ENCODE data around the gene FOXJ1. TPM values are rescaled to one million over a fixed set of nuclear protein-coding genes. Genes with fewer than 3 reads are reported as not detected.

FOXJ1 gene
- total RNA-seq, 2 donors from 2014 or later: 0.46 to 0.56 TPM

DNA sequence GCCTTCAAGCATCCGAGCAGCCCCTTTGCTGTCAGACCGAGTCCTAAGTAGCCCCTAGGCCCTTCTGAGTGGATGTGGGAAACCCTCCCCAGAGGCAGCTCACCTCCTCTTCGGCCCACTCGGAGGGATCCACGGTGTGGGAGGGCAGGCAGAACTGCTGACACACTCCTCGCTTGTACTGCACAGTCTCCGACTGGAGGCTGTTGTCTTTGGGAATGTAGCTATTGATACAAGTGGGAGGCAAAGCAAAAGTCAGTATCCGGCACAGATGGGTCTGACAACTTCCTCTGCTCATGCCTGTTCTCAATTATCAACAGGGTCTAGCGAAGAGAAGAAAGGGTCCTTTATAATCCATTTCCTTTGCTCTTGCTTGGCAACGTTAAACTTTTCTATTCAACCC is 25.9 kb upstream of the FOXJ1 start:
- Mint-ChIP-seq H3K27ac (no peak overlapping the region), H3K36me3 (peaks cover 5 to 9% of the 10 kb centered on the region in 2 donors)

DNA sequence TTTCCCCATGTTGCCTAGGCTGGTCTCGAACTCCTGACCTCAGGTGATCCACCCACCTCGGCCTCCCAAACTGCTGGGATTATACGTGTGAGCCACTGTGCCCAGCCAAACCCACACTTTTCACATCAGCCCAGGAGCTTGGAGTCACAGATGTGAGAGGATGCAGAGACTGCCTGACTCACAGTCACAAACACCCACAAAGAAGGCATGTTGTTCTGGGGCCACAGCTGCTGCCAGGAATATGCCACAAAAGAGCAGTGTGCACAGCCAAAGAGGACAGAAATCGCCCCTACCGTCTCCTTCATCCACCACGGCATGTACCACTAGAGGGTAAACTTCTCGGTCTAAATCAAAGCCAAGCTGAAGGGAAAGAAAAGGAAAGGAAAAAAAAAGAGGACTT is 25.1 kb upstream of the FOXJ1 start:
- ATAC-seq: peak; percentile 84 to 86
- Mint-ChIP-seq H3K9me3 (no peaks in the 10 kb centered on the region), H3K27ac (peak overlapping the region; percentile 32 to 88), H3K36me3 (peaks cover 5 to 9% of the 10 kb centered on the region in 2 donors)
- no peak for DNase-seq (ENCODE audit: low spot score in 2 of 2)

More for the DNA sequence above, 25.9 kb upstream of the FOXJ1 start:
- DNase-seq (ENCODE audit: low spot score in 2 of 2) (no peak), ATAC-seq (no peak)
- no peaks in the 10 kb centered on the region for H3K9me3 Mint-ChIP-seq

DNA sequence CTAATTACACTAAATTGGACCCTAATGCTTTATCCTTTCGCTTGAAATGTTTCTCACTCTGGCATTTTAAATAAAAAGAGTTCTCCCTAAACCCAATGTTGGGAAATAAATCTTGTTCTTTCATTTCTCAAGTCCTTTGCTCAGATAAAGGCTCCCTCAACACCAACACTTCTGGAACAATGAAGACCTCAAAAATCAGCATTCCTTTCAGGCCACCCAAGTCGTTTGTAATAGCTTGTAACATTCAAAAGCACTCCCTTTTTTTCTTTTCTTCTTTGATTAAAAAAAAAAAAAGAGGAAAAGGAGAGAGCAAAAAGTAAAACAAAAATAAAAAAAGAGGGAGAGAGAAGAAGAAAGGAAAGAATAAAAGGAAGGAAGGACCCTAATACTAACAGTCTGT is 23.3 kb upstream of the FOXJ1 start:
- Mint-ChIP-seq H3K36me3 (peaks cover 5 to 9% of the 10 kb centered on the region in 2 donors), H3K27ac (no peak overlapping the region), H3K9me3 (no peaks in the 10 kb centered on the region)
- DNase-seq (ENCODE audit: low spot score in 2 of 2): no peak
- ATAC-seq: no peak

DNA sequence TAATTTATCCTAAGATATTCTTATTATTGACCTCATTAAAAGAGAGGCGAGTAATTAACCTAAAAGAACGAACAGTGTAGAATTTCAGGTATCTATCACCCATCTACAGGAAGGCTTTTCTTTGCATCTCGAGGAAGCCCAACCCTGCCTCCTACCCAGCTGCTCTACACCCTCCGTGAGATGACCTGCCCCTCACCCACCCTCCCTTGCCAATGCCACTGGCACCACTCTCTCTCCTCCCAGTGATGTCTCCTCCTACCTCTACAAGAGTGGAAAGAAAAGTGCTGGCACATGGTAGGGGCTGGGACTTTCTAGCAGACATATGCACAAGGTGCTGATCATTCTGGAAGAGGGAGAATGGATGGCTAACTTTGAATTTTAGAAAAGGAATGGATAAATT is 22.9 kb upstream of the FOXJ1 start:
- no peak for ATAC-seq
- Mint-ChIP-seq H3K9me3 (no peaks in the 10 kb centered on the region), H3K36me3 (peaks cover 5 to 9% of the 10 kb centered on the region in 2 donors), H3K27ac (no peak overlapping the region)
- no peak for DNase-seq (ENCODE audit: low spot score in 2 of 2)

DNA sequence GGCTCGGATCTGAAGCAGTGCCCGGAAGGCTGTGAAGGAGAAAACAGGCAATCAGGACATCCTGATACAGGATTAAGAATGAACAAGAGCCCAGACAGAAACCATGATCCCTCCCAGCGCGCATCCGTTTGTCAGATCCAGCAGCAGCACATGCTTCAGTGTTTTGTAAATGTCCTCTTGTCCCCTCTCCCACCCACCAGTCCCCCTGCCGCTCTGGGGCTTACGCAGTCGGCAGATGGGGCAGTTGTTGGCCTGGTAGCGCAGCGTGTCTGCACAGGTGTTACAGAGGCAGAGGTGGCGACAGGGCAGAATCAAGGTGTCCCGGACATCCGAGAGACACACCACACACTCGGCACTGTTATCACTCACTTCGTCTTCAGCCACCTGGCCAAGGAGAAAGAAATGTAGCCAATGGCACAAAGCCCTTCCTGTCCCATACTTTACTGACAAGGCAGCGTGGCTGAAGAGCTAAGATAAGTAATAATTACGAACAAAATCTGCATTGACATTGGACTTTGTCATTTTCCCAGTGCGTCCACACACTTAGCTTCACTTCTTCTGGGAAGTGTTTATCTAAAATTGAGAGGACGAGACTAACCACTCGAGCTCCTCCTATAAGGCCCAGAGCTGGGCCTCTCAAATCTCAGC is 20.7 kb upstream of the FOXJ1 start:
- DNase-seq (ENCODE audit: low spot score in 2 of 2): no peak

DNA sequence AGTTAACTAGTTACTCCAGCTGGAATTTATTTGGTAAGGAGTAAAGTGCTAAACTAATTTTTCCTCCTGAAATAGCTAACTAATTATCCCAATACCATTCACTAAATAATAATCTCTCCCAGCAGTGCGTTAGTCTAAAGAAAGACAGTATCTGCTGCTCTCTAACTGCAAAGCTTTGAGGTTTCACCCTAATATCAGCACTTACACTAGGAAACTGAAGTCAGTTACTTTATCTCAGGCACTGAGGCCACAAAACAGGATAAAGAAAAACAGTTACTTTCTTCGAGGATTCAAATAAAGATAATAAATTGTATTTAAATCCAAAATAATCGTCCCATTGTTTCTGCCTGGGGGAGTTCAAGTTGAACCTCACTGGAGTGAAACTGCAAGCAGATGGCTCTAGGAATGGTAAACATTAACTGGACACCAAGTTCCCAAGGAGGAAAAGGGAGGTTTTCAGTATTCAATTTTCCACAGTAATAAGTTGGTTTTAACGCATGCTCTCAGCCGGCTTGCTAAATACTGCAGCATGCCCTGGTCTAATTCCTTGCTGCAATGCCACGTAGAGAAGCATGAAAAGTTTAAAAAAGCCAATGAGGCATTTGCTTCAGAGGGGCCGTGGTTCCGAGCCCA is 20.0 kb upstream of the FOXJ1 start:
- Mint-ChIP-seq H3K27ac (no peak overlapping the region), H3K36me3 (peaks cover 0 to 18% of the 10 kb centered on the region in 2 donors), H3K9me3 (no peaks in the 10 kb centered on the region)
- ATAC-seq: no peak
- DNase-seq (ENCODE audit: low spot score in 2 of 2): no peak

More for the DNA sequence above, 20.7 kb upstream of the FOXJ1 start:
- no peak for ATAC-seq
- H3K36me3 Mint-ChIP-seq: peaks cover 0 to 18% of the 10 kb centered on the region in 2 donors
- no peaks in the 10 kb centered on the region for H3K9me3 Mint-ChIP-seq
- peak overlapping the region in 1 of 2 donors; percentile 12 for H3K27ac Mint-ChIP-seq

DNA sequence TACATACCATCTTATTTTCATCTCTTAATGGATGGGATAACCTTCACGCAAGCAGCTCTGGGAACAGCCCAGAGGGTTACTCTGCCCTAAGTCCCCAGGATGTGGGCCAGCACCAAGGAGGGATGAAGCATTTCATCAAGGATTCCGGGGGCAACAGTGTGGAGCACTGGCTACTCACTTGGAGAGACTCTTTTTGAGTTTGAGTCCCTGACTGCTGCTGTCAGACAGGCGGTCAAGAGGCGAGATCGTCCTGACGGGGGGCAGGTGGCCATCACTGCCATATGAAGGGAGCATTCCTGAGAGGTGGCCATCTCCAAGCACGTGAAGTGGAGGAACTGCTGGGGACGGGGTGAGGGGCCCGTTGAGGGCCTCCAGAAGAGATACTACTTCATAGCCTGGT is 18.1 kb upstream of the FOXJ1 start:
- Mint-ChIP-seq H3K36me3 (peaks cover 1 to 25% of the 10 kb centered on the region in 2 donors), H3K27ac (no peak overlapping the region), H3K9me3 (no peaks in the 10 kb centered on the region)
- ATAC-seq (no peak), DNase-seq (ENCODE audit: low spot score in 2 of 2) (no peak)

DNA sequence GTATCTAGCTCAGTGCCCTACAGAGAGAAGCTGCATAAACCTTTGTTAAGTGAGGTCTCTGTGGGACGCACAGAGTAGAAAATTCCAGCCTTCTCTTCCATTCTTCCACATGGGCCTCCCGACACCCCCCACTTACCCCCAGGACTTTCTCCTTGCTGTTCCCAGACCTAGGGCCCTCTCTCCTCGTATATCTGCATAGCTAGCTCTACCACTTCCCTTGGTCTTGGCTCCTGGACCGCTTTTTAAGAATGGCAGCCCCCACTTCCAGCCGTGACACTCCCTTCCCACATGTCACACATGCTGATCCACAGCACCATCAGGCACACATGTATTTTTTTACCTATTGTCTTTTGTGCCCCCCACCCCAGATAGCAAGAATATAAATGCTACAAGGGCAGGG is 16.7 kb upstream of the FOXJ1 start:
- Mint-ChIP-seq H3K9me3 (no peaks in the 10 kb centered on the region), H3K36me3 (peaks cover 6 to 26% of the 10 kb centered on the region in 2 donors), H3K27ac (peak overlapping the region in 1 of 2 donors; percentile 46)
- ATAC-seq: no peak
- no peak for DNase-seq (ENCODE audit: low spot score in 2 of 2)

DNA sequence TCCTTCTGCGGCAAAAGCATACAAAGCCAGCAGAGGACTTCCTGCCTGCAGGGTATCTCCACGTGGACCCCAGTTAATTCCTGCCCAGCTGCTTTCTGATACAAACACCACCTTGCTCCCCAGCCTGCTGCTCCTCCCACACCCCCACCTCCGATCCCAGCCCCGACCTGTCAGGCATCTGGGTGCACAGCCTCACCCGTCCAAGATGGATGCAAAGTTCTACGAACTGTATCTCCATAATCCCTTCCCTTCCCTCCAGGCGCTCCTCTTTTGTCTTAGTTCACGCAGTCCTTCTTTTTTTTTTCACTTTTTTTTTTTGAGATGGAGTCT is 15.6 kb upstream of the FOXJ1 start:
- Mint-ChIP-seq H3K27ac (peak overlapping the region in 1 of 2 donors; percentile 29), H3K36me3 (peaks cover 13 to 35% of the 10 kb centered on the region in 2 donors), H3K9me3 (no peaks in the 10 kb centered on the region)
- ATAC-seq (no peak), DNase-seq (ENCODE audit: low spot score in 2 of 2) (no peak)

DNA sequence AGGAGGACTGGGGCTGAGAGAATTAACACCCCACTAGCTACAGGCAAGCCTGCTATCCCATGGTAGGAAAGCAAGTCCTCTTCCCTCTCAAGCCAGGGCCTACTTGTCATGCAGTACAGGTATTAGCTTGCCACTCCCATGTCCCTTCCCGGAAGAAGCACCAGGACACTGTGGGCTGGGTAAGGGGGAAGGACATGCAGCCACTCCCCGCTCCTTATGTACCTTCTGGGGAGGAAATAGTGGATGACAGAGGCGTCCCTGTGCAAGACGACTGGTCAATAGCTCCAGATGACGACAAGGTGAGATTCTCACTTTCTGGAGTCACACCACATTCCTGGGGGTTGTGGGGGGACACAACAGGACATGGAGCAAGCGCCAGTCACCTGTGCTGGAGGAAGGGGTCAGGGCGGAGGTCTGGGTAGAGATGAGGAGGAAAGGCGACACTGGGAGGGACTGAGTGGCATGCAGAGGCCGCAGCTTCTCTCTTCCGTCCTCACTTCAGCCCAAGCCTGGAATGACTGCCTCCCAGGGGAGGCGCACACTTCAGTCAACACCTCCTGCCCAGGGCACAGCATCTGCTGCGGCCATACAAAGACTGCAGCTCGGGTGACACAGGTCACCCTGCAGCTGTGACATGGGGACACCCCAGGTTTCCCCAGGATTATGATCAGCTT is 15.1 kb upstream of the FOXJ1 start:
- H3K27ac Mint-ChIP-seq: peak overlapping the region in 1 of 2 donors; percentile 29
- ATAC-seq: no peak
- H3K36me3 Mint-ChIP-seq: peaks cover 18 to 35% of the 10 kb centered on the region in 2 donors

DNA sequence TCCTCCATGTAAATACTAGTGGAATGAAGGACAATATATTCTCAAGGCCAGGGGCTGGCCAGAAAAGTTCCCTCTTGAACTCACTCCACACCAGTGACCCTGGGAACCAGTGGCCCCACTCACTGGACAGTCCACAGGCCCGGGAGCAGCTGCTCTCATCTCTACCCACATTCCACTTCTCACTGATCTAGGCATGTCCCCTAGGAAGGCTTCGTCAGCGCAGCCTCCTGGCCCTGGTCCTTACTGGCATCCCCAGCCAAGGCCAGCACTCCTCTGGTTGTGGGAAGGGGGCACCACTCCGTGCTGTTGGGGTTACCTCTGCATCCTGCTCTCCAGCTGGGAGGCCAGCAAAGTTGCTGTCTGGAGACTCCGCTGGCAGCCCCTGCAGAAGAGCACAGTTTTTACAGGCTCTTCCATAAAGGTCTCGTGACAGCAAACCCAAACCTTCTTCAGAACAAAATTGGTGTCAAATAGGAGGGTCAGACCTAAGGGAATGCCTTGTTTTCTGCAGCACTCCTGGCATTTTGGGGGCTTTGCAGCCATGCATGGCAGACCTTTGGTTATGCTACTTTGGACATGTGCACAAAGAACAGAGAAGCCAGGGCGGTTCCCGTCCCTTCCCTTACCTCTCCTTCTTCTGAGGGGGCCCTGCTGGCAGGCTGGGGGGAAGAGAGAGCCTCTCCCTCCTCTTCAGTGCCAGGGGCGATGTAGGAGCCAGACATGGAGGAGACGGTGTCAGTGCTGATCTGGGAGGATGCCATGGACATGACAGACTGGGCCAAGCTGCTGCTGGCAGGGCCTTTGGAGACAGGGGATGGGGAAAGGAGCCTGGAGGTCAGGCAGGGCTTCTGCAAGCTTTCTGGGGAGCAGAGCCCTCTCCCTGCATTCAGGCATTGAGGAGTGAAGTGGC is 14.1 kb upstream of the FOXJ1 start:
- ATAC-seq (no peak), DNase-seq (ENCODE audit: low spot score in 2 of 2) (no peak)
- no peak overlapping the region for H3K27ac Mint-ChIP-seq
- peaks cover 25 to 35% of the 10 kb centered on the region in 2 donors for H3K36me3 Mint-ChIP-seq
- no peaks in the 10 kb centered on the region for H3K9me3 Mint-ChIP-seq

More for the DNA sequence above, 15.1 kb upstream of the FOXJ1 start:
- no peak for DNase-seq (ENCODE audit: low spot score in 2 of 2)
- H3K9me3 Mint-ChIP-seq: no peaks in the 10 kb centered on the region

DNA sequence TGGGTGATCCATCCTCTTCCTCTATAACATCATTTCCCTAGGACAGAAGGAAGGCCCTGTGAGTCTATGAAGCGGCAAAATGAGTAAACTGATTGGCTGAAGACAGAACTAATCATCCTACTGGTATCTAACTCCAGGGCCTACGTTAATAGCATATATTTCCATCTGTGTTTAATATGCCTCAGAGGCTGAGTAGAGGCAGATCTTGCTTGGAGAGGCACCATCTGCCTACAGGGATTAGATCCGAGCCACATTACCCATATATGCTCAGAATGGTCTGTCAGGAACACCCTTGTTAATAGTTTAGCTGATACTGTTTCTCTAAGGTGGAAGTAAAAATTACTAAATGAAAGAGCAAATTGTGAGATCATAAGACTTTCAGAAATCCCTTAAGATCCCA is 13.2 kb upstream of the FOXJ1 start:
- no peak for ATAC-seq
- DNase-seq (ENCODE audit: low spot score in 2 of 2): no peak
- Mint-ChIP-seq H3K9me3 (no peaks in the 10 kb centered on the region), H3K36me3 (peaks cover 25 to 35% of the 10 kb centered on the region in 2 donors), H3K27ac (no peak overlapping the region)

DNA sequence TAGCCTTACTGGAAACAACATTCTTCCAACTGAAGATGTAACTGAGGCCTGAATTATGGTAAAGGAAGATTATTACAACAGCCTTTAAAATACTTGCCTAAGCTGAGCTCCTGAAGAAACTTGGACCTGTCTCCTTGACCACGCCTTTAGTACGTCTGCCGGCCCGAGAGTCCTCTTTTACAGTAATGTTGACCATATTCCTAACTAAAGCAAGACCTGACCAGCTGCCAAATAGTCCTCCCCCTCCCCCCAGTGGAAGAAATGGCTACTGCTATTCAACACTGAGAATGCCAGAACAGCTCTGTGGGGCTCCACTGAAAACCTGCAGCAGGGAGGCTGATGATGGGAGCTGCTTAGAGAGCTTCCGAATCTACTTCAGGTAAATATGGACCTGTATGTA is 12.6 kb upstream of the FOXJ1 start:
- H3K36me3 Mint-ChIP-seq: peaks cover 25 to 35% of the 10 kb centered on the region in 2 donors
- ATAC-seq (no peak), DNase-seq (ENCODE audit: low spot score in 2 of 2) (no peak)
- no peaks in the 10 kb centered on the region for H3K9me3 Mint-ChIP-seq
- H3K27ac Mint-ChIP-seq: peak overlapping the region; percentile 19 to 36

DNA sequence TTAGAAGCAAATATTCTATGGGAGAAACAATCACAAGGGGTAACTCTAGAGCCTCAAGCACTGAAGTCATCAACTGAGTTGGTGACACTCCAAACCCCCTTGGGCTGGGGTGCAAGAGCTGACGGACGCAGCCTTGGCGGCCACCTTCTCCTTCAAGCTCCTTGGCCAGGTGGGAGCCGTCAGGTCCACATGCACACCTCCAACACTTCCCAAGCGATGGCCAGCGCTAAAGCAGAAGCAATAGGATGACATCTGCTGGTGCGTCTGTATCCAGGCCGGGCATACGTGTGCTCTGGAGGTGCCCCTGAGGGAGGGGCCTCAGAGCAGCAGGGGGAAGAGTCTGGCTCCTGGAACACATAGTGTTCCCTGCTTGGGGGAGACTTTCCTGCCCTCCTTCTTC is 12.2 kb upstream of the FOXJ1 start:
- DNase-seq (ENCODE audit: low spot score in 2 of 2) (no peak), ATAC-seq (no peak)
- Mint-ChIP-seq H3K27ac (peak overlapping the region in 1 of 2 donors; percentile 36), H3K9me3 (no peaks in the 10 kb centered on the region), H3K36me3 (peaks cover 25 to 34% of the 10 kb centered on the region in 2 donors)

DNA sequence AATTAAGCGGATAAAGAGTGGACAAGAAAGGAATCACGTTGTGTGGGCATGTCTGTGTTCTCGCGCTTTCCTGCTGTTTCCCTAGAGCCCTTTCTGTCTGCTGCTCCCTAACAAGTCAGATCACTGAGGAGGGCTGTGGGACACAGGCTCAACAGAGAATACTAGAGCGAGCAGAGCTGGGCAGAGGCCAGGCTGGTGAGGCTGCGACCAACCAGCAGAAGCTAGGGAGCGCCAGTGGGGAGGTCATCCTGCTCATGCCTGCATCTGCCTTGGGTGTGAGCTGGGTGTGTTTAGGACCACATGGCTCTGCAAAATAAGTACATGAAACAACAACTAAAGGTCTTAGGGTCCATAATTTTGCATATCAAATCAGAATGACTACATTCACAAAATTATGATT is 11.5 kb upstream of the FOXJ1 start:
- H3K9me3 Mint-ChIP-seq: no peaks in the 10 kb centered on the region
- no peak for DNase-seq (ENCODE audit: low spot score in 2 of 2)
- no peak for ATAC-seq
- H3K27ac Mint-ChIP-seq: peak overlapping the region in 1 of 2 donors; percentile 79
- H3K36me3 Mint-ChIP-seq: peaks cover 25 to 28% of the 10 kb centered on the region in 2 donors

DNA sequence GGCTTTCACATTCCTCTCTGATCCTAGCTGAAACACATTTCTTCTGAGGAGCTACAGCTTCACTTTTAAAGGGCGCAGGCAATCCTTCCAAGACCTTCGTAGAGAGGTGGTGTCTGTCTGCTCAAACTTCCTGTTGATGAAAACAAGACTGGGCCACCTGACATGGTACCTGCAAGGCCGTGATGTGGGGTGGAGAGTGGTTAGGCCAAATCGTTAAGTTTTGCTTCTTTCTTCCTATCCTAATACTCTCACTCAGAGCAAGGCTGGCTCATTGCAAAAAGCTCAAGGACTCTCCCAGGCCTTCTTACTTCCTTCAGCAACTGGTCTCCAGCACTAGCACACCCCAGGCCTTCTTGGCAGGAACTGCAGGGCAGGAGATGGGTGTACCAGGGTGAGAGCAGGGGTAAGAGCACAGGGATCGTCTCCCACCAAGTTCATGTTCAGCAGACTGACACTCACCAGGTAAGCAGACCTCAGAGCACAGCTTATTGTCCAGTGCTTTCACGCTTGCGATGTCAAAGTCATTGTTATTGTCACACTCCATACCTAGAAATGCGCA is 10.9 kb upstream of the FOXJ1 start:
- Mint-ChIP-seq H3K27ac (peak overlapping the region; percentile 17 to 79), H3K9me3 (no peaks in the 10 kb centered on the region), H3K36me3 (peaks cover 22 to 25% of the 10 kb centered on the region in 2 donors)
- ATAC-seq: no peak
- no peak for DNase-seq (ENCODE audit: low spot score in 2 of 2)
